ENCODE data around the gene CYP2W1. TPM values are rescaled to one million over a fixed set of nuclear protein-coding genes. Genes with fewer than 3 reads are reported as not detected.

Gene CYP2W1
- total and polyA plus RNA-seq, 2 experiments from 2014 or later = 31.1 to 72.3 TPM

- H2AFZ ChIP-seq = no peak overlapping the region
- WGBS (ENCODE audit: low lambda C conversion rate, missing lambda C conversion rate) = 93% methylated on average over 36 of the region's 39 CpGs
- H3K27ac ChIP-seq = no peak overlapping the region
- peaks cover 34% of the 10 kb centered on the region for H3K4me1 ChIP-seq (ENCODE audit: insufficient read depth)
- peak overlapping the region; percentile 73 for H3K4me2 ChIP-seq
- H3K27me3 ChIP-seq = no peaks in the 10 kb centered on the region
- H3K4me3 ChIP-seq = no peak overlapping the region
- H3K9me3 ChIP-seq (ENCODE audit: low read depth) = no peaks in the 10 kb centered on the region
- no peaks in the 10 kb centered on the region for H4K20me1 ChIP-seq (ENCODE audit: insufficient read depth, poor library complexity, severe bottlenecking)
- no peaks in the 10 kb centered on the region for H3K36me3 ChIP-seq (replicated peaks; ENCODE audit: insufficient read depth, low read depth)
- H3K9me2 ChIP-seq (replicated peaks; ENCODE audit: insufficient read depth) = no peaks in the 10 kb centered on the region
- no peak for DNase-seq (ENCODE audit: low spot score)
- TF ChIP-seq EZH2 (IDR thresholded peaks at IDR 0.05; ENCODE audit: borderline replicate concordance) = no peak
- TF ChIP-seq, protein P1, sequence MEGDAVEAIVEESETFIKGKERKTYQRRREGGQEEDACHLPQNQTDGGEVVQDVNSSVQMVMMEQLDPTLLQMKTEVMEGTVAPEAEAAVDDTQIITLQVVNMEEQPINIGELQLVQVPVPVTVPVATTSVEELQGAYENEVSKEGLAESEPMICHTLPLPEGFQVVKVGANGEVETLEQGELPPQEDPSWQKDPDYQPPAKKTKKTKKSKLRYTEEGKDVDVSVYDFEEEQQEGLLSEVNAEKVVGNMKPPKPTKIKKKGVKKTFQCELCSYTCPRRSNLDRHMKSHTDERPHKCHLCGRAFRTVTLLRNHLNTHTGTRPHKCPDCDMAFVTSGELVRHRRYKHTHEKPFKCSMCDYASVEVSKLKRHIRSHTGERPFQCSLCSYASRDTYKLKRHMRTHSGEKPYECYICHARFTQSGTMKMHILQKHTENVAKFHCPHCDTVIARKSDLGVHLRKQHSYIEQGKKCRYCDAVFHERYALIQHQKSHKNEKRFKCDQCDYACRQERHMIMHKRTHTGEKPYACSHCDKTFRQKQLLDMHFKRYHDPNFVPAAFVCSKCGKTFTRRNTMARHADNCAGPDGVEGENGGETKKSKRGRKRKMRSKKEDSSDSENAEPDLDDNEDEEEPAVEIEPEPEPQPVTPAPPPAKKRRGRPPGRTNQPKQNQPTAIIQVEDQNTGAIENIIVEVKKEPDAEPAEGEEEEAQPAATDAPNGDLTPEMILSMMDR (IDR thresholded peaks at IDR 0.05; ENCODE audit: poor library complexity) = no peak
- TF ChIP-seq EZH2phosphoT487 (IDR thresholded peaks at IDR 0.05; ENCODE audit: low read depth, severe bottlenecking, unreplicated experiment) = no peak
- peaks cover 8% of the 10 kb centered on the region for H3K79me2 ChIP-seq
Observed at GRCh38 chr7:984361-985126, 1.6 kb downstream of the CYP2W1 start.

GRCh38 chr7:985127-985416 is 2.1 kb downstream of the CYP2W1 start:
- H3K4me3 ChIP-seq = no peak overlapping the region
- DNase-seq (ENCODE audit: low spot score) = no peak
- peaks cover 34% of the 10 kb centered on the region for H3K4me1 ChIP-seq (ENCODE audit: insufficient read depth)
- H3K79me2 ChIP-seq = peaks cover 8% of the 10 kb centered on the region
- no peaks in the 10 kb centered on the region for H3K9me3 ChIP-seq (ENCODE audit: low read depth)
- no peaks in the 10 kb centered on the region for H4K20me1 ChIP-seq (ENCODE audit: insufficient read depth, poor library complexity, severe bottlenecking)
- H3K4me2 ChIP-seq = no peak overlapping the region
- H3K9me2 ChIP-seq (replicated peaks; ENCODE audit: insufficient read depth) = no peaks in the 10 kb centered on the region
- H3K27me3 ChIP-seq = no peaks in the 10 kb centered on the region
- TF ChIP-seq, protein P1 (IDR thresholded peaks at IDR 0.05; ENCODE audit: poor library complexity) = no peak
- TF ChIP-seq EZH2 (IDR thresholded peaks at IDR 0.05; ENCODE audit: borderline replicate concordance) (no peak), EZH2phosphoT487 (IDR thresholded peaks at IDR 0.05; ENCODE audit: low read depth, severe bottlenecking, unreplicated experiment) (no peak)
- H2AFZ ChIP-seq = no peak overlapping the region
- no peaks in the 10 kb centered on the region for H3K36me3 ChIP-seq (replicated peaks; ENCODE audit: insufficient read depth, low read depth)
- 92% methylated on average over 14 of the region's 16 CpGs for WGBS (ENCODE audit: low lambda C conversion rate, missing lambda C conversion rate)
- H3K27ac ChIP-seq = no peak overlapping the region

DNA sequence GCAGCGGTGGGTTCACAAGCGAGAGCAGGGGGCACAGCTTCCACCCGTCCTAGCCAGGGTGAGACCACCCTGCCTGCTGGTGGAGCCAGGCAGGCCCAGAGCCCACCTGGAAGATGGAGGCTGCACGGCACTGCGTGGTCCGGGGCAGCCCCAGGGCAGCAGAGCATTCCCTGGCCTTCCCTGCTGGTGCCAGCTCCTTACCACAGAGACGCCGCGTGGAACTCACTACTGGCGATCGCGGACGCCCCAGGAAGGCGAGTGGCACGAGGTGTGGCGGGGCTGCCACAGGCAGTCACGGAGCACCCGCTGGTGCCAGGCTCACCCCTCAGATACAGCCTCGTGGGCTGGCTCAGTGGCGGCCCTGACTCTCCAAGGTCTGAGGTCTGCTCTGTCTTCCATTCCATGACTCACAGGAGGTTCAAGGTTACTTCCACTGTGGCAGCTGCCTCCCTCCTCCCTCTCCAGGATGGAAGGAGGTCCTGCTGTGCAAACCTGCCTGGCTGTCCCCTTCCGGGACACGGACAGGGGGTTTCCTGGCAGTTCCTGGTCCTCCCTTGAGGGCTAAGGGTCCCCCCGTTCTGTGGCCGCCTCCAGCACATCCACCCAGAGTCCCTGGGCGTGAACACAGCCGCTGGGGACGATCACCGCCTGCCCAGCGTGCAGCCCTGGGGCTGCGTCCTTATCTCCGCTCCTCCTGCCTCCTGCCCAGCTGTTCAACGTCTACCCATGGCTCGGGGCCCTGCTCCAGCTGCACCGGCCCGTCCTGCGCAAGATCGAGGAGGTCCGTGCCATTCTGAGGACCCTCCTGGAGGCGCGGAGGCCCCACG is 3.1 kb downstream of the CYP2W1 start:
- no peak for DNase-seq (ENCODE audit: low spot score)
- no peaks in the 10 kb centered on the region for H3K9me2 ChIP-seq (replicated peaks; ENCODE audit: insufficient read depth)
- H3K4me3 ChIP-seq = no peak overlapping the region
- H3K79me2 ChIP-seq = peaks cover 8% of the 10 kb centered on the region
- H3K27ac ChIP-seq = no peak overlapping the region
- H3K4me1 ChIP-seq (ENCODE audit: insufficient read depth) = peaks cover 34% of the 10 kb centered on the region
- no peaks in the 10 kb centered on the region for H3K36me3 ChIP-seq (replicated peaks; ENCODE audit: insufficient read depth, low read depth)
- WGBS (ENCODE audit: low lambda C conversion rate, missing lambda C conversion rate) = 76% methylated on average over 38 of the region's 41 CpGs
- TF ChIP-seq, protein P1 (IDR thresholded peaks at IDR 0.05; ENCODE audit: poor library complexity) = no peak
- TF ChIP-seq EZH2 (IDR thresholded peaks at IDR 0.05; ENCODE audit: borderline replicate concordance) (no peak), EZH2phosphoT487 (IDR thresholded peaks at IDR 0.05; ENCODE audit: low read depth, severe bottlenecking, unreplicated experiment) (no peak)
- H2AFZ ChIP-seq = no peak overlapping the region
- no peaks in the 10 kb centered on the region for H3K27me3 ChIP-seq
- no peaks in the 10 kb centered on the region for H4K20me1 ChIP-seq (ENCODE audit: insufficient read depth, poor library complexity, severe bottlenecking)
- H3K4me2 ChIP-seq = no peak overlapping the region
- no peaks in the 10 kb centered on the region for H3K9me3 ChIP-seq (ENCODE audit: low read depth)
